K562 (cell line): ENCODE measurements around the gene ZKSCAN4. TPM values are rescaled to one million over a fixed set of nuclear protein-coding genes. Genes with fewer than 3 reads are reported as not detected.

Experiments used
- ATAC-seq: fragments of 200-7000 bp; cut with Tn5 transposase; 3 replicates; pipeline ENCODE4 v1.9.1; 2020; ENCODE audit warnings: moderate library complexity
- BruUV-seq: library from RNA; stranded (reverse); fragments of 400-500 nt; replicated peaks from 2 replicates; lab custom pipeline; 2021; lab: Mats Ljungman, UMichigan
- CTCF ChIA-PET: fragments of 300-600 bp; formaldehyde crosslinking; extraction: SDS; loops from one replicate; lab custom pipeline; 2021; ENCODE audit warnings: low intra/inter-chr PET ratio; lab: Yijun Ruan, JAX
- POLR2A ChIA-PET: fragments of 300-600, 350-650 bp; sonication (Branson Sonifier 250); formaldehyde crosslinking; extraction: SDS; loops from one replicate; lab custom pipeline; 2021; ENCODE audit warnings: antibody characterized with exemption, inconsistent platforms; lab: Yijun Ruan, JAX
- DNase-seq, 4 experiments: peaks; one replicate each; pipeline versions ENCODE4 v3.0.0 to v3.0.0-alpha.2; 2011 to 2018; ENCODE audit warnings: low spot score in 3 of 4, mixed read lengths in 3 of 4; ENCODE audit errors: extremely low read depth in 1 of 4
- FAIRE-seq: peaks from 2 replicates; lab custom pipeline; 2011; peaks lifted over from hg19 to GRCh38; lab: Jason Lieb, UNC
- H2AFZ ChIP-seq: 2 replicates; pipeline ENCODE4 v1.6.0; 2011; ENCODE audit warnings: low read depth, low read length, control low read depth, inconsistent platforms
- H3K27ac ChIP-seq: fragments of 200-600 bp; 3 replicates; pipeline ENCODE4 v1.8.0; 2011; ENCODE audit warnings: low read depth, mild to moderate bottlenecking, control low read depth, inconsistent platforms, low read length, moderate library complexity, mixed read lengths; ENCODE audit errors: extremely low read depth
- H3K27me3 ChIP-seq, 2 experiments: fragments of 300-600 bp in 1 of 2; 2 replicates in 1 of 2; 3 replicates in 1 of 2; pipeline versions ENCODE4 v1.6.0 to v1.8.0; 2011; ENCODE audit warnings: inconsistent platforms in 2 of 2, low read length in 2 of 2, mild to moderate bottlenecking in 1 of 2, mixed read lengths in 1 of 2, moderate library complexity in 1 of 2; ENCODE audit not compliant: control insufficient read depth in 2 of 2, insufficient read depth in 2 of 2
- H3K36me3 ChIP-seq: fragments of 300-600 bp; 3 replicates; pipeline ENCODE4 v1.8.0; 2011; ENCODE audit warnings: mild to moderate bottlenecking, low read length, inconsistent platforms; ENCODE audit not compliant: control insufficient read depth, insufficient read depth
- H3K4me1 ChIP-seq, 2 experiments: fragments of 200-600 bp in 1 of 2; replicated peaks in 1 of 2; 2 replicates in 1 of 2; 3 replicates in 1 of 2; pipeline versions ENCODE4 v1.5.1 to v1.8.0; 2011; ENCODE audit warnings: inconsistent platforms in 2 of 2, low read length in 2 of 2, mild to moderate bottlenecking in 1 of 2, mixed read lengths in 1 of 2, moderate library complexity in 1 of 2; ENCODE audit not compliant: control insufficient read depth in 2 of 2, insufficient read depth in 2 of 2
- H3K4me2 ChIP-seq: 2 replicates; pipeline ENCODE4 v1.6.1; 2011; ENCODE audit warnings: low read length, control low read depth, inconsistent platforms, mixed read lengths; ENCODE audit not compliant: insufficient read depth
- H3K4me3 ChIP-seq: fragments of 200-600 bp; sonication (generic), shearing (Covaris generic); 2 replicates; pipeline ENCODE4 v1.5.1; 2016; ENCODE audit warnings: control low read depth, inconsistent platforms
- H3K79me2 ChIP-seq: fragments of 200-600 bp; 3 replicates; pipeline ENCODE4 v1.8.0; 2011; ENCODE audit warnings: low read length, inconsistent platforms; ENCODE audit not compliant: control insufficient read depth, insufficient read depth
- H3K9ac ChIP-seq, 2 experiments: 2 replicates each; pipeline versions ENCODE4 v1.6.0 to v1.6.1; 2011; ENCODE audit warnings: low read depth in 2 of 2, low read length in 2 of 2, control low read depth in 1 of 2, inconsistent platforms in 1 of 2, mild to moderate bottlenecking in 1 of 2, mixed read lengths in 1 of 2; ENCODE audit not compliant: insufficient read depth in 1 of 2
- H3K9me1 ChIP-seq: one replicate; pipeline ENCODE4 v1.6.0; 2011; ENCODE audit warnings: inconsistent platforms, mild to moderate bottlenecking, low read length, moderate library complexity; ENCODE audit not compliant: control insufficient read depth, insufficient read depth
- H3K9me3 ChIP-seq: replicated peaks from 2 replicates; pipeline ENCODE4 v1.5.1; 2011; ENCODE audit warnings: low read depth, low read length, inconsistent platforms; ENCODE audit not compliant: control insufficient read depth, insufficient read depth
- H4K20me1 ChIP-seq: replicated peaks from 2 replicates; pipeline ENCODE4 v1.6.1; 2011; ENCODE audit warnings: low read length, inconsistent platforms, mixed read lengths; ENCODE audit not compliant: control insufficient read depth, insufficient read depth
- ARID3B ChIP-seq: fragments of 250-450 bp; sonication (Bioruptor Pico); IDR thresholded peaks from 2 replicates; pipeline ENCODE4 v1.4.0; 2020; ENCODE audit warnings: borderline replicate concordance
- CHD2 ChIP-seq: IDR thresholded peaks from 2 replicates; pipeline ENCODE4 v1.6.1; 2011; ENCODE audit warnings: low read depth, low read length
- SIN3B ChIP-seq: fragments of 450-650 bp; IDR thresholded peaks from 2 replicates; pipeline ENCODE4 v1.6.1; 2017; ENCODE audit warnings: low read depth, mild to moderate bottlenecking, moderate library complexity
- TSHZ1 ChIP-seq: fragments of 250-450 bp; sonication (Bioruptor Pico); IDR thresholded peaks from 2 replicates; pipeline ENCODE4 v1.4.0; 2020; ENCODE audit warnings: mild to moderate bottlenecking, moderate library complexity
- ZFX ChIP-seq: sonication (generic); formaldehyde crosslinking; IDR thresholded peaks from 2 replicates; pipeline ENCODE4 v1.8.0; 2022; ENCODE audit warnings: mild to moderate bottlenecking, missing genetic modification reagents, moderate library complexity
- ZNF12 ChIP-seq: sonication (generic); formaldehyde crosslinking; IDR thresholded peaks from 2 replicates; pipeline ENCODE4 v1.4.0; 2020; ENCODE audit warnings: mild to moderate bottlenecking, missing genetic modification reagents
- ZNF184 ChIP-seq: sonication (generic); formaldehyde crosslinking; IDR thresholded peaks from 2 replicates; pipeline ENCODE4 v1.5.0; 2020; ENCODE audit warnings: missing genetic modification reagents
- WGBS: fragments of 100-300 bp; shearing (Covaris generic); methylation state at CpG from one replicate; pipeline ENCODE4 v1.1.6; 2016; ENCODE audit warnings: low coverage, mixed read lengths; ENCODE audit not compliant: insufficient coverage; ENCODE audit errors: missing lambda C conversion rate; 5-methylcytosine and 5-hydroxymethylcytosine counted together
- in situ Hi-C: fragments of 300-500 bp; cut with MboI; formaldehyde crosslinking; loops from 4 replicates; pipeline ENCODE4 v1.15.0; 2018; ENCODE audit warnings: inconsistent platforms, mixed read lengths
- intact Hi-C: fragments of 100-400 bp; cut with micrococcal nuclease; formaldehyde crosslinking; loops from 2 replicates; pipeline ENCODE4 v1.14.2; 2022
- polyA plus RNA-seq, 8 experiments: library from polyadenylated mRNA; depleted of rRNA in 4 of 8; stranded (reverse) in 5 of 8; unstranded in 3 of 8; fragments of >200 nt; fragmentation: Nextera tagmentation in 2 of 8; fragmentation: Illumina TruSeq in 1 of 8; extraction: Ambion mirVana in 2 of 8; extraction: Trizol in 1 of 8; gene quantifications; 2 replicates each; pipeline versions ENCODE4 v1.2.1 to v1.2.3, GENCODE V29; 2011 to 2014; ENCODE audit warnings: inconsistent platforms in 1 of 8, missing spikeins in 1 of 8
- total RNA-seq, 7 experiments: library from RNA; depleted of rRNA in 6 of 7; stranded (reverse); fragments of >200 nt in 6 of 7; fragmentation: Illumina TruSeq in 2 of 7; extraction: Trizol in 2 of 7; gene quantifications; 2 replicates each; pipeline versions ENCODE4 v1.2.1 to v1.2.3, GENCODE V29; 2011 to 2021; ENCODE audit warnings: low replicate concordance in 1 of 7
- TF ChIP-seq, protein P1 (sequence below): sonication (generic); formaldehyde crosslinking; IDR thresholded peaks from 2 replicates; pipeline ENCODE4 v1.8.0; 2023; ENCODE audit warnings: mild to moderate bottlenecking, missing genetic modification reagents

ZKSCAN4 gene
- total and polyA plus RNA-seq, 9 of the 15 experiments (the other 6 are each of a cell fraction or from before 2014, with no cell fraction given): 1.2 to 5.3 (median 4.7) TPM

- TF ChIP-seq CHD2 (peak; percentile 41; the same call in 1 of the 2 replicates), SIN3B (no peak)
- TF ChIP-seq, all 486 proteins: peak for 9
Observed at GRCh38 chr6:28251661-28252008, 434 bp downstream of the ZKSCAN4 start (continued).

GRCh38 chr6:28250747-28251146 is 1.3 kb downstream of the ZKSCAN4 start:
- POLR2A ChIA-PET: interaction anchor here (1.1 to 8.3 kb wide), 3 partner anchors 9 to 17 kb away, joined by 5 to 73 read pairs (median 9); partner anchors contain the start of gene ZSCAN26
- peaks cover 28% of the 10 kb centered on the region; the same call in 2 of the 3 replicates for H3K36me3 ChIP-seq
- no peak overlapping the region for H2AFZ ChIP-seq
- H4K20me1 ChIP-seq: no peaks in the 10 kb centered on the region
- H3K27ac ChIP-seq: no peak overlapping the region
- H3K9me3 ChIP-seq: 0 out of 2 replicates have a peak, but pooled peaks cover 2% of the 10 kb centered on the region
- no peak for FAIRE-seq
- peak overlapping the region in 1 of 2 experiments; percentile 77; a peak in 2 of 4 replicates for H3K9ac ChIP-seq
- peaks cover 19% of the 10 kb centered on the region for H3K79me2 ChIP-seq
- no peak for DNase-seq
- no peaks in the 10 kb centered on the region for H3K27me3 ChIP-seq
- no peaks in the 10 kb centered on the region for H3K9me1 ChIP-seq
- H3K4me2 ChIP-seq: peak overlapping the region; percentile 99
- no peak for ATAC-seq
- BruUV-seq: no TSS peak
- 56% methylated on average over 2 of the region's 2 CpGs for WGBS
- intact Hi-C loops: no loop called here
- peak overlapping the region; percentile 73 for H3K4me3 ChIP-seq
- CTCF ChIA-PET: no interaction called here
- peaks cover 10 to 24% of the 10 kb centered on the region in 2 experiments for H3K4me1 ChIP-seq
- TF ChIP-seq TSHZ1 (CRISPR knock-in tag): no peak
- TF ChIP-seq ZNF12: peak; percentile 98
- TF ChIP-seq, protein P1, sequence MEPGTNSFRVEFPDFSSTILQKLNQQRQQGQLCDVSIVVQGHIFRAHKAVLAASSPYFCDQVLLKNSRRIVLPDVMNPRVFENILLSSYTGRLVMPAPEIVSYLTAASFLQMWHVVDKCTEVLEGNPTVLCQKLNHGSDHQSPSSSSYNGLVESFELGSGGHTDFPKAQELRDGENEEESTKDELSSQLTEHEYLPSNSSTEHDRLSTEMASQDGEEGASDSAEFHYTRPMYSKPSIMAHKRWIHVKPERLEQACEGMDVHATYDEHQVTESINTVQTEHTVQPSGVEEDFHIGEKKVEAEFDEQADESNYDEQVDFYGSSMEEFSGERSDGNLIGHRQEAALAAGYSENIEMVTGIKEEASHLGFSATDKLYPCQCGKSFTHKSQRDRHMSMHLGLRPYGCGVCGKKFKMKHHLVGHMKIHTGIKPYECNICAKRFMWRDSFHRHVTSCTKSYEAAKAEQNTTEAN (CRISPR knock-in tag): no peak
- TF ChIP-seq ZFX (CRISPR knock-in tag): 0 out of 2 replicates have a peak, but pooled peaks have one; percentile 25
- no peak for TF ChIP-seq ARID3B (CRISPR knock-in tag)
- TF ChIP-seq ZNF184 (CRISPR knock-in tag): no peak
- in situ Hi-C loops: no loop called here
